Stomach (tissue), 4 donors: ENCODE measurements around the gene MAGED4.
"Not testable (repeated sequence)": the region's sequence is repeated elsewhere in the genome, so short reads cannot be mapped to it uniquely, and the experiment has no call there.

Experiments
- EP300 ChIP-seq: sonication (generic); formaldehyde crosslinking; IDR thresholded peaks from one replicate; pipeline ENCODE4 v1.6.1; 2017; ENCODE audit warnings: antibody characterized with exemption
- POLR2A ChIP-seq, 4 donors: fragments of 450-650 bp; IDR thresholded peaks; one replicate each; pipeline ENCODE4 v1.6.1; 2016; ENCODE audit warnings: antibody characterized with exemption in 4 of 4, control low read depth in 2 of 4, mild to moderate bottlenecking in 1 of 4, moderate library complexity in 1 of 4
- POLR2AphosphoS5 ChIP-seq, 3 donors: sonication (generic); formaldehyde crosslinking; IDR thresholded peaks; one replicate each; pipeline ENCODE4 v1.6.1; 2016; ENCODE audit warnings: antibody characterized with exemption in 3 of 3
- TF ChIP-seq, protein P1 (sequence below), 7 experiments: fragments of 450-650 bp in 4 of 7; fragments of 200-600 bp in 3 of 7; sonication (generic) in 3 of 7; IDR thresholded peaks; one replicate each; pipeline ENCODE4 v1.5.1; 2016 to 2019; ENCODE audit warnings: antibody characterized with exemption in 7 of 7, control low read depth in 2 of 7, mild to moderate bottlenecking in 1 of 7

DNA sequence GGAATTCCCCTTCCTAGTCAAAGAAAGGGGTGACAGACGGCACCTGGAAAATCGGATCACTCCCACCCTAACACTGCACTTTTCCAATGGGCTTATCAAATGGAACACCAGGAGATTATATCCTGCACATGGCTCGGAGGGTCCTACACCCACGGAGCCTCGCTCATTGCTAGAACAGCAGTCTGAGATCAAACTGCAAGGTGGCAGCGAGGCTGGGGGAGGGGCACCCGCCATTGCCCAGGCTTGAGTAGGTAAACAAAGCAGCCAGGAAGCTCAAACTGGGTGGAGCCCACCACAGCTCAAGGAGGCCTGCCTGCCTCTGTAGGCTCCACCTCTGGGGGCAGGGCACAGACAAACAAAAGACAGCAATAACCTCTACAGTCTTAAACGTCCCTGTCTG is 24.5 kb upstream of the MAGED4 start:
- TF ChIP-seq, protein P1, sequence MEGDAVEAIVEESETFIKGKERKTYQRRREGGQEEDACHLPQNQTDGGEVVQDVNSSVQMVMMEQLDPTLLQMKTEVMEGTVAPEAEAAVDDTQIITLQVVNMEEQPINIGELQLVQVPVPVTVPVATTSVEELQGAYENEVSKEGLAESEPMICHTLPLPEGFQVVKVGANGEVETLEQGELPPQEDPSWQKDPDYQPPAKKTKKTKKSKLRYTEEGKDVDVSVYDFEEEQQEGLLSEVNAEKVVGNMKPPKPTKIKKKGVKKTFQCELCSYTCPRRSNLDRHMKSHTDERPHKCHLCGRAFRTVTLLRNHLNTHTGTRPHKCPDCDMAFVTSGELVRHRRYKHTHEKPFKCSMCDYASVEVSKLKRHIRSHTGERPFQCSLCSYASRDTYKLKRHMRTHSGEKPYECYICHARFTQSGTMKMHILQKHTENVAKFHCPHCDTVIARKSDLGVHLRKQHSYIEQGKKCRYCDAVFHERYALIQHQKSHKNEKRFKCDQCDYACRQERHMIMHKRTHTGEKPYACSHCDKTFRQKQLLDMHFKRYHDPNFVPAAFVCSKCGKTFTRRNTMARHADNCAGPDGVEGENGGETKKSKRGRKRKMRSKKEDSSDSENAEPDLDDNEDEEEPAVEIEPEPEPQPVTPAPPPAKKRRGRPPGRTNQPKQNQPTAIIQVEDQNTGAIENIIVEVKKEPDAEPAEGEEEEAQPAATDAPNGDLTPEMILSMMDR (IDR thresholded peaks at IDR 0.05), result not testable (repeated sequence)
- TF ChIP-seq POLR2A (IDR thresholded peaks at IDR 0.05); EP300; POLR2AphosphoS5 (IDR thresholded peaks at IDR 0.05): not testable (repeated sequence)
